Activated CD8-positive, alpha-beta memory T cell treated with anti-CD3 and anti-CD28 coated beads for 24 hours (primary cell): ENCODE results near the gene SLF2.

ENCODE experiments used
- DNase-seq: peaks from one replicate; pipeline ENCODE4 v3.0.0-alpha.2; 2020

Gene SLF2

GRCh38 chr10:101003639-101004206 lies 91.0 kb downstream of the SLF2 start:
- DNase-seq: no peak

- no peak for DNase-seq
Measured at GRCh38 chr10:101005361-101005760, 92.6 kb downstream of the SLF2 start.

DNA sequence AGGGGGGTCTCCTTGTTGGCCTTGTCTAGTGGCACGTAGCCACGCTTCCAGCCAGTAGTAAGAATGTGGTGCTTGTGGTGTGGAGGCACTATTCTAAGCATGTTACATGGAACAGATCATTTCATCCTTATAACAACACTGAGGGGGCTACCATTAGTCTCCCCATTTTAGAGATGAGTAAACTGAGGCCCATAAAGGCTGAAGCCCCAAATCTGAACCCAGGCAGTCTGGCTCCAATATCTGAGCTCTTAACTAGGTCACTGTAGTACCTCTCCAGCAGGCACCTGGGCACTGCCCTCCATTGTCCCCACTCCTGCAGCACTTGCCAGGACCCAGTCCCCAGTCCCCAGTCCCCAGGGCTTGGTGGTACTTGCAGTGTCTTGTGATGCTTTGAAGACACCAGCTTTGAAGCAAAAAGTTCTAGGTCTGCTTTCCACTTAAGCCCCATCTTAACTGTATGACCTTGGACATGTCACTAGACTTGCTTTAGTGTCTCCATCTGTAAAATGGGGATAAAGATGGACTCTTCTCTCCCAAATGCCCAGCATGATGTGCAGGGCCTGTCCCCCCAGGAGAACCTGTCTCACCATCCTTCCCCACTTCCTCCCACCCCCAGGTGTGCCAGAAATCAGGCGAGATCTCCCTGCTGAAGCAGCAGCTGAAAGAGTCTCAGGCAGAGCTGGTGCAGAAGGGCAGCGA lies 93.3 kb downstream of the SLF2 start:
- no peak for DNase-seq

DNA sequence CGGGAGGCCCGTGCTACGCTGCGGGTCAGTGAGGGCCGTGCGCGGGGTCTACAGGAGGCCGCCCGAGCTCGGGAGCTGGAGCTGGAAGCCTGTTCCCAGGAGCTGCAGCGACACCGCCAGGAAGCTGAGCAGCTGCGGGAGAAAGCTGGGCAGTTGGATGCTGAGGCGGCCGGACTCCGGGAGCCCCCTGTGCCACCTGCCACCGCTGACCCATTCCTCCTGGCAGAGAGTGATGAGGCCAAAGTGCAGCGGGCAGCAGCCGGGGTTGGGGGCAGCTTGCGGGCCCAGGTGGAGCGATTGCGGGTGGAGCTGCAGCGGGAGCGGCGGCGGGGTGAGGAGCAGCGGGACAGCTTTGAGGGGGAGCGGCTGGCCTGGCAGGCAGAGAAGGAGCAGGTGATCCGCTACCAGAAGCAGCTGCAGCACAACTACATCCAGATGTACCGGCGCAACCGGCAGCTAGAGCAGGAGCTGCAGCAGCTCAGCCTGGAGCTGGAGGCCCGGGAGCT lies 93.9 kb downstream of the SLF2 start:
- no peak for DNase-seq

- DNase-seq: no peak
Measured at GRCh38 chr10:101007099-101007711, 94.4 kb downstream of the SLF2 start.

DNA sequence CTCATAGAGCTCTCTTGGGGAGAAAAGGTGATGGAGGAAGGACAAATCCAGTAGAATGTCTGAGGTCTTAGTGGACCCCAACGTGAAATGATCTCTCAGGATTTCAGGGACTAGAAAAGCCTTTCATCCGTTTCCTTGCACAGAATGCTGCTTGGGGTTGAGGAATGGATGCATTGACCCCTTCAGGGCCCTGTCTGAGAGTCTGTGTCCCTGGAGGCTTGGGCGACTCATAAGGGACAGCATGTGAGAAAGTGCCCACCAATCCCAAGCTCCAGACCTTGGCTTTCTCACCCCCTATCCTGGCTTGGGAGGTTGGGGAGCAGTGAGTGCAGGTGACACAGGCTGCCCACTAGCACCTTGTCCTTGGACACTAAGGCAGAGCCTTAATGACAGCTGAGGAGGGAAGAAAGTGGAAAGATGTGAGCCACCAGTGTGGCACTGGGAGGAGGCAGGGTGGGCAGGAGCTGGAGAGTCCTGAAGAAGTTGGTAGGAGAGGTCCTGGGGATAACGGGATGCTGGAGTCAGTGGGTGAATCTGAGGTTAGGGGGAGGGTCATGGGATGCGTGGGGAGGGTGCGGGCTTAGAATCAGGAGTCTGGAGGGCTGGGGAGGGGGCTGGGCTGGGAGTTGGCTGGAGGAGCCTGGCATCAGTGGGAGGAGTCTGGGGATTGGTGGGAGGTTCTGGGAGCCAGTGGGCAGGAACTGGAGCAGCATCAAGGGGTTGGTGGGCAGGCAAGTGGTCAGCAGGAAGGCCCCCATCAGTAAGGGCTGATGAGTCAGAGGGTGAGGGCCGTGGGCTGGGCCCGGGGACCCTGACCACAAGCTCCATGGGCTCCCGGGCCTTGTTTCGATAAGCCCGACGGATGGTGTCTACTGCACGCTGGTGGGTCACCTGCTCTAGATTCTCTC lies 95.4 kb downstream of the SLF2 start:
- no peak for DNase-seq

DNA sequence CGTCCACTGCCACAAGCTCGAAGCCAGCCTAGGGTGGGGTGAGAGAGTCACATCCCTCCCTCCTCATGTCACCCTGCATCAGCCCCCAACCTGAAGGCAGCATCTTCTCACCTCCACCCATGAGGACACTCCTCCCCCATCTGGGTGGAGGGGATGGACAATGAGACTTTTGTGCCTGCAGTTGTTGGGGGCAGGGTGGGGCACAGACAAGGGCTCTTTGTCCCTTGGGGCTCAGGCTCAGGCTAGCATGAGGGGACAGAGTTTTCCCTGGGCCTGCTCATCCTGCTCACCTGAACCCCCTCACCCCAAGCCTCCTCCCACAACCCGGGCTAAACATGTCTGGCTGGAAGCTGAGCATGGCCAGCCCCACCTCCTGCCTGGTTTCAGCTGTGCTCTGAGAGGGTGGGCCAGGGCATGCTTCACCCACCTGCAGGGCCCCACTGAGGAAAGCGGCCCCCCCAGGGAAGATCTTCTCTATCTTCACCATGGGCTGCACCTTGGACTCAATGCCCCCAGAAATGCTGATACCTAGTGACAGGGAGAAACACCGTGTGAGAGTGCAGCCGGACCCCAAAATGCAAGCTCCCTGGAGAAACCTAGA lies 96.2 kb downstream of the SLF2 start:
- no peak for DNase-seq

DNA sequence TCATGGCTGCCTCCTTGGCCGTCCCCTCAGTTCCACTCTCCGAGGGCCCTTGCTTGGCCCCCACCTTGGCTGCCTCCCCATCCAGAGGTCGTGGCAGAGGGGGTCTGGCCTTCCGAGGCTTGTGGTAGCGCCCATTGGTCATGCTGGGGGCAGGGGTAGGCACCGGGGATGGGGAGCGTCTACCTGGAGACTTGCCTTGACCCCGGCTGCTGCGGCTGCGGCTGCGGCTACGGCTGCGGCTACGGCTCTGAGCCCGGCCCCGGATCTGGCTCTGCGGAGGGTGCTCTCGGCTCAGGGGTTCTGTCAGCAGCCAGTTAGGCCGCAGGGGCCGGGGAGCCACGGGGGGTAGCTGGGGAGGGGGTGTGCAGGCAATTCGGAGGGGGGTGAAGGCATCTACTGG lies 97.6 kb downstream of the SLF2 start:
- DNase-seq: no peak

GRCh38 chr10:101011517-101012423 lies 99.0 kb downstream of the SLF2 start:
- DNase-seq: no peak

DNA sequence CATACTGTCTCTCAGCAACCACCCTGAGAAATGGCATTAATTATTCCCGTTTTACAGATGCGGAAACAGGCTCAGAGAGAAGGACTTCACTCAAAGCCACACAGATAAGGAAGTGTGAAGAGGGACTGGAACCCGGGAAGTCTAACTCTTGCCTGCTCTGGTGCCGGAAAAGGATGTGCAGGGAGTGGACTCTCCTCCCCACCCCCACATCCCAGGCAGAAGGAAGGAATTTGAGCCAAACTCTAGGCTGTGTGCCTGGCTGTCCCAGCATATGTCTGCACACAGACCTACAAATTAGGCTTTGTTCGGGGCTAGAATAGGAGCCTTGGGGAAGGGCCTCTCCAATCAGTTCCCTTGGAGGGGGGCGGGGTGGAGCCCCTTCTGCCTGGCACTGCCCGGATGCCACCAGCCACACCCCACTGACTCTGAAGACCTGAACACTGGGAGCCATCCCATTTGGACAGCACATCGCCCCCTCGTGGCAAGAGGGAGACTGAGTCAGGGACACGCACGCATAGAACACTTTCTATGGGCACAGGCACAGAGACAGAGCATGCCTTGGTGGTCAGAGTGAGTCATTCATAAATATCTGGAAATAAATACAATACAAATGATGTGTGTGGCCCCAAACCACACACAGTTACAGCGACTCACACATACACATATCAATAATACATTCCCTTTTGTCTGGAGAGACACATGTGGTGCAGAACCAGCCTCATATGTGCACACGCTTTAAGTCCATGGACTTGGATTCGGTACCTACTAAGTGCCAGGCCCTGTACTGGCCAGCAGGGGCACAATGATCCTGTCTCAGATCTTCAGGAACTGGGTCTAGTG lies 100.0 kb downstream of the SLF2 start:
- peak; percentile 89 for DNase-seq

- no peak for DNase-seq
Measured at GRCh38 chr10:101013365-101013825, 100.6 kb downstream of the SLF2 start.

DNA sequence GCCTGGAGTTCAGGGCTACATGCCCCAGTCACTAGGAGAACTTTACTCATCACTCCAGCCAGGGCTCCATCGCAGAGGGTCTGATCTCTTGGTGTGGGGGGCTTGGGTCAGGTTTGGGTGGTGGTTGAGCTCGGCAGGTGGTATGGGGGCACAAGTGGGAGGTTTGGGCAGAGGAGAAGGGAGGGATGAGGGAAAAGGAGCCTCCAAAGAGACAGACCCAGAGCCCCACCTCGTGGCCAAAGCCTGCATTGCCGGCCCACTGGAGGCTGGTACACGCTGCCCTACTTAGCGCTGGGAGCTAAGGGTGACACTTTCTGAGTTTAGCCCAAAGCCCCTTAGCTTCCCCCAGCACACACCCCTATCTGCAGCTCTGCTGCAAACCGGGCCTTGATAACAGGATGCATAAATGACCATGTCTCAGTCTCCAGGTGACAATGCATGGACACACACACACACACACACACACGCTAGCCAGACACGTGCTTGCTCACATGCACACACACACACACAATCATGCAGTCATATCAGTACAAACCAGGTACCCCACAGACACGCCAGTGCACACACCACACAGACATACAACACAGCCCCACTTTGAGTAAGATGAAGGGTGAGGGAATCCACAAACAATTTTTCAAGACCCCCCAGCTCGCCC lies 101.6 kb downstream of the SLF2 start:
- peak; percentile 92 for DNase-seq
